GM19043 (cell line): Measurements from ENCODE around the gene EEFSEC.

Experiments
- ATAC-seq: cut with Tn5 transposase; IDR thresholded peaks from one replicate; pipeline ENCODE4 v1.9.1; 2021; ENCODE audit warnings: low read depth; ENCODE audit not compliant: unreplicated experiment

EEFSEC gene

GRCh38 chr3:128326051-128326823, 173.0 kb downstream of the EEFSEC start:
- ATAC-seq: no peak

DNA sequence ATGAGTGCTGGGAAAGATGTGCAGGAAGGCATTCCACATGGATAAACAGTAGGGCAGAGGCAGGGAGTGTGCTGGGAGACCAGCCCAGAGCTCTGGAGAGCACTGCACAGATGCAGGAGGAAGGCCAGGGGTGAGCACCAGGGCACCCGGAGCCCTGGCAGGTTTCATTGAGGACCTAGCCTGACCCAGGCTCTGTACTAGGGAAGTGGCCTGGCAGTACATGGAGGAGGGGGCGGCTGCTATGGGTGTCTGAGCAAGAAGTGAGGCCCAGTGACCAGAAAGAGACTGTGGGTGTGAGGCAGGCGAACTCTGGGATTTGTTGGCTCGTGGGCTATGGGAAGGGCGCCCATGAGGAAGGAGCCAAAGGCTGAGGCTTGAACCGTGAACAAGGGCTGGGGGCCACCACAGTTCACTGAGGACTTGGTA, 174.3 kb downstream of the EEFSEC start:
- no peak for ATAC-seq

- ATAC-seq: no peak
These were observed 175.5 kb downstream of the EEFSEC start for GRCh38 chr3:128328546-128329458.

GRCh38 chr3:128329491-128330213, 176.4 kb downstream of the EEFSEC start:
- ATAC-seq: no peak

DNA sequence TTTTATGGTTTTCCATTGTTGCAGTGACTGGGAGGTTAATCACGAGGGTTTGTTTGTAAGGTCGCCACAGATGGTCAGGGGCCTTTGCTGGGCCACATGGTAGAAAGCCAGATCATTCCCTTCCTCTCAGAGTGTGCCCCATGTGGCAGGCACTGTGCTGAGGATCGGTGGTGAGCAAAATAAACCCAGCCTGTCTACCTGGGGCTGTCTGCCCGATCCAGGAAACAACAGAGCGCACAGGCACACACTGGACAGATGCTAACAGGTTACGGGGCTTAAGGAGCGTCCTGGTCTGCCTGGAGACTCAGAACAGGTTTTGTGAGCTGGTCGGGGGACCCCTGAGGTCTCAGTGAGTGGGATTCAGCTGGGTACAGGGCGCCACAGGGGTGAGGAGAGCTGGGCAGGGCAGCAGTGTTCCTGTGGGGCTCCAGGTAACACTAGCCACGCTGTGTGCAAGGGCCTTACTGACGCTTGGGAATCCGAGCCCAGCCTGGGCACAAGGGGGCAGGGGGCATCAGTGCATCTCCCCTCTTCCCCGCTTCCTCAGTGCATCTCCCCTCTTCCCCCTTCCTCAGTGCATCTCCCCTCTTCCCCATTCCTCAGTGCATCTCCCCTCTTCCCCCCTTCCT, 177.0 kb downstream of the EEFSEC start:
- no peak for ATAC-seq

- no peak for ATAC-seq
These were observed 180.9 kb downstream of the EEFSEC start for GRCh38 chr3:128334086-128334645.

DNA sequence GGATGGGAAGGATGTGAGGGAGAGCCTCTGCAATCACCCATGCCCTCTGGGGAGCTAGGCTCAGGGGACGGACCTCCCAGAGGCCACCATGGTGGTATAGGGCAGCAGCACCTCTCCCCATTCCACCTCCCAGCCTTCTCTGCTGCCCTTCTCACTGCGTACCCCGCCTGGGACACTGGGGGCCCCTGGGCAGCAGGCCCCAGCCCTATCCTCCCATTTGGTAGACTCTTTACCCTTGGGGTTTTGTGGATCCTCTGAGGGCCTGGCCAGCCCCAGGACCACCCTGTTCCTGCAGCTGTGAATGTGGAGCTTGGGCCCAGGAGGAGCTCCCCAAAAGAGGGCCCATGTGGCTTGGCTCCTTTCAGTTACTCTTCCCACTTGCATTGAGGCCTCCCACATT, 181.5 kb downstream of the EEFSEC start:
- no peak for ATAC-seq

DNA sequence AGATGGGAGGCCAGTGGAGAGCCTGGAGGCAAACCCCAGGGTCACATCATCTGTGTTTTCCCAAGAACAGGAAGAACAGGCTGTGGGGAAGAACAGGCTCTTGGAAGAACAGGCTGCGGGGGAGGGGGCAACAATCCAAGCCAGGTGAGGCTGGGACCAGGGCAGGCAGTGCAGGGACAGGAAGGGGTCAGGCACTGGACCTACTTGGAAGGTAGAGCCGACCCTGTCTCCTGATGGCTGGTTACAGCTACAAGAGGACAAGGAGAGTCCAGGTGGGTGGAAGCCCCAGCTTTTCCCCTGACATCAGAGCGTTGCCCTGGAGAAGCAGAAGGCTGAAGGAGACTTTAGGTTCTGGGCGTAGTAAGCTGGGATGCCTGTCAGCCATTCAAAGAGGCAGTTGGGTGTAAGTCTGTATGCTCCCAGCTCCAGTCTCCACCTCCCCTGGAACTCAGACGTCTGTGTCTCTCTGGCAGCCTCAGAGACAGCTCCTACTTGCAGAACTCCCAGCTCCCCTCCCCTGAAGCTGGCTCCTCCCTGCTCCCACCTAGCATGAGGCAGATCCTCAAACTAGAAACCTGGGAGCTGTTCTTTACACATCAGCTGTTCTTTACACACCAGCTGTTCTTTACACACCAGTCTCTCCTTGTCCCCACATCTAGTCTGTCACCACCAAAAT, 182.5 kb downstream of the EEFSEC start:
- no peak for ATAC-seq

DNA sequence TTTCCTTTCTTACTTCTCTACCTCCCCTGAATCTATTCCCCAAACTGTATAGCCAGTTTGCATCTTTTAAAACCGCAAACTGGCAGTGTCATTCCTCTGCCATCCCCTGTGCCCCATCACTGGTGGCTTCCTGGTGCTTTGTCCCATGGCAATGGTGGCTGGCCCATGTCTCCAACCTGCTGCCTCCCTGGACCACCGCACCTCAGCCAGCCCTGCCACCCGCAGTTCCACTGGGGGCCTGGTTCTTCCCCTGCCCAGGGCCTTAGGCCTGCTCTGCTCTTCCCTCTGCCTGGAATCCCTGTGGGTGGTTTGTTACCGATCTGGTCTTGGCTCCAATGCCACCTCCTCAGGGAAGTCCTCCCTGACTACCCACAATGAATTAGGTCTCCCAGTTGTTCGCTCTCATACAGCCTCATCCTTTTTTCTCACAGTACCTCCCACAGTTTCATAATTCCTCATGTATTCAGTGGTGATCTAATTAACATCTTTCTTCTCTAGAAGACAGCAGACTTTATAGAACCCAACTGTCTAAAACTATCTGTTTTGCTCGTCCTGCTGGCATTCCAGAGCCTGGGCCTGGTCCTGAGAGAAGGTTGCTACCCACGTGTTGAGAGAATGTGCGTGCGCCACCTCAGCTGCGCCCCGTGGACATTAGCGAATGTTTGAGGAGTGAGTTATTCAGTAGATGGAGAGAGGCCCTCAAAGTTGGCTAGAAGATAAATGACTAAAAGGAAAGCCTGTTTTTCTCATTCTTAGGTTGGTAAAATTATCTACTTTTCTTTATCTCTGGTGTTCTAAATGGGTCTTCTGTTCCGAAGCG, 183.3 kb downstream of the EEFSEC start:
- ATAC-seq: no peak

GRCh38 chr3:128337305-128337704, 184.0 kb downstream of the EEFSEC start:
- no peak for ATAC-seq

DNA sequence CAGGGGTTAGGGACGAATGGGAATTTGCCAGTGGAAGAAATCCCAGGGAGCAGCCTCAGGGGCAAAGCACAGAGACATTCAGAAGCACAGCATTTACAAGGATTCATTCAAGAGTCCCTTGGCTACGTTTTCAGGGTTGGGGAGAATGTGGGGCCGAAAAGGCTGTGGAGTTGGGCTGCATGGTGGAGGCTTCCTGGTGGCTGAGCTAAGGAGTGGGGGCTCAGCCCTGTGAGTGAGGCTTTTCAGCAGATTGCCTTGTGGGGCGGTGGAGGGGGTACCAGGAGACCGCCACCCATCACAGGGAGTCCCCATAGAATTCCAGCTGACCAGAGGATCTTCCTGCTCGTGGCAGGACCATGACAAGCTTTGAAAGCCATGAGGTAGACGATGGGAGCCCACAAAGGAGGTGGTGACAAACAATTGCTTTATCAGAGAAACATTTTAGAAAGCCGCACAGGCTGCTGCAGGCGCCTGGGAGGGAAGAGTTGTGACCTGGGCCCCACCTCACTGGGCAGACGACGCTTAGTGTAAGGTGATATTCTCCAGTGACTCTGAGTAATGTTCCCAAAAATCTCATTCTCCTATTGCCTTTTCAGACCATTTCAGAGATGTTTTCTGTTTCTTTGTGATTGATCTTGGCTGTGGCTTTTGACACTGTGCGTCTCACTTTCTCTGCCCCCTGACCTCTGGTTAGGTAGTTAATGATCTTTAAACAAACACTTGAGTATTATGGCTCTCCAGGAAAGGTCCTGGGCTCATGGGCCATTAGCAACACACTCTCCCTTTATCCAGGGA, 185.5 kb downstream of the EEFSEC start:
- no peak for ATAC-seq

- no peak for ATAC-seq
These were observed 186.3 kb downstream of the EEFSEC start for GRCh38 chr3:128339491-128340012.

- ATAC-seq: no peak
These were observed 187.1 kb downstream of the EEFSEC start for GRCh38 chr3:128340198-128340903.

- ATAC-seq: no peak
These were observed 187.7 kb downstream of the EEFSEC start for GRCh38 chr3:128340904-128341555.

DNA sequence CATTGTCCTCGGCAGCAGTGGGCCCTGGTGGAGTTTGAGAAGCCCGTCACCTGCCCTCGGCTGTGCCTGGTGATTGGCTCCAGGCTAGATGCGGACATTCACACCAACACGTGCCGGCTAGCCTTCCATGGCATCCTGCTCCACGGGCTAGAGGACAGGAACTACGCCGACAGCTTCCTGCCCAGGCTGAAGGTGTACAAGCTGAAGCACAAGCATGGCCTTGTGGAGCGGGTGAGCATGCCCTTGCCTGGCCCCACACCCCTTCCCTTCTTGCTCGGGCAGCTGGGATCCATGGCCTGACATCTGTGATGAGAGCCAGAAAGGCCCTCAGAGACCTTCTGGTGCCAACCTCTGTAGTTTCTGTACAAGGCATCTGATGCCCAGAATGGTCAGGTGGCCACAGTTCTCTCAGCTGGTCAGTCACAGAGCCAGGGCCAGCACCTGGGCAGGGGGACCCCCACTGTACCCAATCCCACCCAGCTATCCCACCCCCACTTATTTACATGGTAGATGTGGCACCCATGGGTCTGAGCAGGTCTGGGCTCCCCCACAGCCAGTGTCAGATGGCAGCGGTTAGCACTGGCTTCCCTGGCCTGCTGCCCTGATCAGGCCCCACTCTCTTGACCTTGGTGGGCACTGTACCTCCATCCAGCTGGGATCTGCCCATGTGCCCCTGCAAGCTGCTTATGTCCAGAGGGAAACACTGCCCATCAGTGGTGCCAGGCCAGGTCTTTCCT, 188.5 kb downstream of the EEFSEC start:
- no peak for ATAC-seq

GRCh38 chr3:128342701-128343180, 189.5 kb downstream of the EEFSEC start:
- ATAC-seq: no peak
